Dendritic cell treated with granulocyte-macrophage colony-stimulating factor and Interleukin-4, amounts not matched to agents 40 ng/mL and 50 ng/mL, for 4 days (primary cell): Measurements from ENCODE around the gene SUN3.
A peak's percentile ranks its signal among the peaks of the same experiment; 100 is the strongest.
"Not testable (repeated sequence)": the region's sequence is repeated elsewhere in the genome, so short reads cannot be mapped to it uniquely, and the experiment has no call there.

Source experiments
- H3K27ac Mint-ChIP-seq: one replicate; pipeline ENCODE4 v1.8.0; 2022; ENCODE audit warnings: mild to moderate bottlenecking, mixed read lengths
- H3K27me3 Mint-ChIP-seq: one replicate; pipeline ENCODE4 v1.8.0; 2022; ENCODE audit warnings: mild to moderate bottlenecking, mixed read lengths
- H3K36me3 Mint-ChIP-seq: one replicate; pipeline ENCODE4 v1.8.0; 2022; ENCODE audit warnings: low read depth, mixed read lengths
- H3K4me1 Mint-ChIP-seq: one replicate; pipeline ENCODE4 v1.8.0; 2022; ENCODE audit warnings: low read depth, mixed read lengths
- H3K4me3 Mint-ChIP-seq: one replicate; pipeline ENCODE4 v1.8.0; 2022; ENCODE audit warnings: mild to moderate bottlenecking, moderate library complexity, mixed read lengths
- H3K9me3 Mint-ChIP-seq: one replicate; pipeline ENCODE4 v1.8.0; 2022; ENCODE audit warnings: mixed read lengths
- intact Hi-C: fragments of 100-400 bp; cut with micrococcal nuclease; formaldehyde crosslinking; loops from one replicate; pipeline ENCODE4 v1.15.0; 2022

SUN3 gene

GRCh38 chr7:48009257-48009656 lies 19.6 kb downstream of the SUN3 start:
- Mint-ChIP-seq H3K27ac (peak overlapping the region; percentile 52), H3K4me3 (no peak overlapping the region), H3K27me3 (no peaks in the 10 kb centered on the region), H3K4me1 (peaks cover 40% of the 10 kb centered on the region), H3K36me3 (no peaks in the 10 kb centered on the region), H3K9me3 (no peaks in the 10 kb centered on the region)
- intact Hi-C loops: loop anchor here (10.0 kb wide), 1 partner anchor 64 kb away; the partner anchor contains the start of gene PKD1L1

DNA sequence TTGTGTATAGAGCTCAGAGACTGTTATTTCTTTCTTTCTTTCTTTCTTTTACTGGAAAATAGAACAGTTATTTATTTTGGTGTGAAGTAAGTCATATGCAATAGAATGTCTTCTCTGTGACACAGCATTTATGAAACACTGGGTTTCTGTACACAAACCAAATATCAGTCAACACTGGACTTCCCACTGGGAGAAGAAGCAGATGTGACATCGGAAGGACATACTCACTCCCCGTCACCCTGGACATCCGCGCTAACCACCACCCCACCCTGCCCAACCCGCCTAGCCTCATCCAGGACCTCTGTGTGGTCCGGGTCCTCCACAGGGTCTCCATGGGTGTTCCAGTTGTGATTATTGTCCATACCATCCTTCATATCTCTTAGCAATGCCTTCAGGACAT lies 22.0 kb downstream of the SUN3 start:
- peaks cover 42% of the 10 kb centered on the region for H3K4me1 Mint-ChIP-seq
- H3K36me3 Mint-ChIP-seq: no peaks in the 10 kb centered on the region
- H3K27me3 Mint-ChIP-seq: no peaks in the 10 kb centered on the region
- H3K4me3 Mint-ChIP-seq: no peak overlapping the region
- intact Hi-C loops: loop anchor here (10.0 kb wide), 1 partner anchor 62 kb away; the partner anchor contains the start of gene PKD1L1
- H3K9me3 Mint-ChIP-seq: no peaks in the 10 kb centered on the region
- no peak overlapping the region for H3K27ac Mint-ChIP-seq

DNA sequence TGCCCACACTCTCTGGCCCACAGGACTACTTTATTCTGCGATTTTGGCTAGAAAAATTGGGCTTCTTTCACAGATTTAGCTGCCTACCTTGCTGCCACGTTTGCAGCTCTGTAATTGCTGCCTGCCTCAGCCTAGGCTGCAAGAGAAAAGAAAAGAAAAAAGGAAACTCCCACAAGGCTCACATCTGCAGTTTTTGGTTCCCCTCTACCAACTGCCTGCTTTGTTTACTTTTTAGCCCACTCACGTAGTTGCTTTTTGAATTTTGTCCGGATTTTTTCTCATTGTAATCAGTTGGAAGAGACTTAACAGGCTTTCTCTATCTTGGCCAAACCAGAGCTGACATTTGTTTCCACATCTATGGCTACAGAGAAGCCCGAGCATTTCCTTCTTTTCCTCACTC lies 24.3 kb downstream of the SUN3 start:
- Mint-ChIP-seq H3K27ac (peak overlapping the region; percentile 48), H3K27me3 (no peaks in the 10 kb centered on the region), H3K4me3 (peak overlapping the region; percentile 46), H3K4me1 (peaks cover 21% of the 10 kb centered on the region), H3K9me3 (no peaks in the 10 kb centered on the region), H3K36me3 (no peaks in the 10 kb centered on the region)
- intact Hi-C loops: loop anchor here (10.0 kb wide), 1 partner anchor 60 kb away; the partner anchor contains the start of gene PKD1L1

- peaks cover 15% of the 10 kb centered on the region for H3K4me1 Mint-ChIP-seq
- H3K9me3 Mint-ChIP-seq: no peaks in the 10 kb centered on the region
- intact Hi-C loops: loop anchor here (10.0 kb wide), 1 partner anchor 59 kb away; the partner anchor contains the start of gene PKD1L1
- H3K4me3 Mint-ChIP-seq: no peak overlapping the region
- H3K27ac Mint-ChIP-seq: peak overlapping the region; percentile 48
- H3K36me3 Mint-ChIP-seq: no peaks in the 10 kb centered on the region
- H3K27me3 Mint-ChIP-seq: no peaks in the 10 kb centered on the region
These were observed 24.9 kb downstream of the SUN3 start for GRCh38 chr7:48004032-48004431.

- peaks cover 13% of the 10 kb centered on the region for H3K4me1 Mint-ChIP-seq
- not testable (repeated sequence) for H3K36me3 Mint-ChIP-seq, H3K27me3 Mint-ChIP-seq, H3K9me3 Mint-ChIP-seq, H3K27ac Mint-ChIP-seq, H3K4me3 Mint-ChIP-seq
- intact Hi-C loops: loop anchor here (10.0 kb wide), 1 partner anchor 55 kb away; the partner anchor contains the start of gene PKD1L1
These were observed 28.7 kb downstream of the SUN3 start for GRCh38 chr7:48000164-48000563.

DNA sequence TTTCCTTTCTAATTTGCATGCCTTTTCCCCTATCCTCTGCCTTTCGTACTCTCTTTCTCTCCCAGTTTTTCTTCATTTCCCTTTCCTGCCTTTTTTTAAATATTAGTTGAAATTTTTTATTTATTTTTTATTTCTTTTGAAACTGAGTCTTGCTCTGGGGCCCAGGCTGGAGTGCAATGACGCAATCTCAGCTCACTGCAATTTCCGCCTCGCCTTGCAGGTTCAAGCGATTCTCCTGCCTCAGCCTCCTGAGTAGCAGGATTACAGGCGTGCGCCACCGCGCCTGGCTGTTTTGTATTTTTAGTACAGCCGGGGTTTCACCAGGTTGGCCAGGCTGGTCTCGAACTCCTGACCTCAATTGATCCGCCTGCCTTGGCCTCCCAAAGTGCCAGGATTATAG lies 29.5 kb downstream of the SUN3 start:
- Mint-ChIP-seq H3K36me3 (no peaks in the 10 kb centered on the region), H3K4me1 (peaks cover 6% of the 10 kb centered on the region), H3K4me3 (no peak overlapping the region), H3K27me3 (no peaks in the 10 kb centered on the region), H3K27ac (no peak overlapping the region), H3K9me3 (peaks cover 10% of the 10 kb centered on the region)
- intact Hi-C loops: no loop called here

- Mint-ChIP-seq H3K27me3 (no peaks in the 10 kb centered on the region), H3K27ac (peak overlapping the region; percentile 85), H3K9me3 (peaks cover 11% of the 10 kb centered on the region), H3K4me1 (peaks cover 27% of the 10 kb centered on the region), H3K4me3 (peak overlapping the region; percentile 89), H3K36me3 (no peaks in the 10 kb centered on the region)
- intact Hi-C loops: loop anchor here (5.0 kb wide), 1 partner anchor 95 kb away; the partner anchor contains the start of gene UPP1
These were observed 36.5 kb downstream of the SUN3 start for GRCh38 chr7:47992446-47992845.

- Mint-ChIP-seq H3K4me1 (peaks cover 27% of the 10 kb centered on the region), H3K36me3 (no peaks in the 10 kb centered on the region), H3K9me3 (peaks cover 11% of the 10 kb centered on the region), H3K27me3 (no peaks in the 10 kb centered on the region), H3K4me3 (peak overlapping the region; percentile 89), H3K27ac (peak overlapping the region; percentile 85)
- intact Hi-C loops: loop anchor here (1.0 to 5.0 kb wide), 3 partner anchors 95 to 163 kb away; partner anchors contain the start of gene UPP1
These were observed 37.1 kb downstream of the SUN3 start for GRCh38 chr7:47991741-47992311.

- Mint-ChIP-seq H3K27me3 (no peaks in the 10 kb centered on the region), H3K4me1 (peaks cover 27% of the 10 kb centered on the region), H3K27ac (peak overlapping the region; percentile 85), H3K9me3 (peaks cover 11% of the 10 kb centered on the region), H3K36me3 (no peaks in the 10 kb centered on the region), H3K4me3 (peak overlapping the region; percentile 89)
- intact Hi-C loops: loop anchor here (1.0 to 5.0 kb wide), 3 partner anchors 96 to 164 kb away; partner anchors contain the start of gene UPP1
These were observed 37.6 kb downstream of the SUN3 start for GRCh38 chr7:47991270-47991669.

GRCh38 chr7:47990592-47990991 lies 38.3 kb downstream of the SUN3 start:
- Mint-ChIP-seq H3K4me1 (peaks cover 27% of the 10 kb centered on the region), H3K27ac (no peak overlapping the region), H3K27me3 (no peaks in the 10 kb centered on the region), H3K36me3 (no peaks in the 10 kb centered on the region), H3K9me3 (peaks cover 11% of the 10 kb centered on the region), H3K4me3 (no peak overlapping the region)
- intact Hi-C loops: loop anchor here (2.0 to 5.0 kb wide), 2 partner anchors 97 to 164 kb away; partner anchors contain the start of gene UPP1

DNA sequence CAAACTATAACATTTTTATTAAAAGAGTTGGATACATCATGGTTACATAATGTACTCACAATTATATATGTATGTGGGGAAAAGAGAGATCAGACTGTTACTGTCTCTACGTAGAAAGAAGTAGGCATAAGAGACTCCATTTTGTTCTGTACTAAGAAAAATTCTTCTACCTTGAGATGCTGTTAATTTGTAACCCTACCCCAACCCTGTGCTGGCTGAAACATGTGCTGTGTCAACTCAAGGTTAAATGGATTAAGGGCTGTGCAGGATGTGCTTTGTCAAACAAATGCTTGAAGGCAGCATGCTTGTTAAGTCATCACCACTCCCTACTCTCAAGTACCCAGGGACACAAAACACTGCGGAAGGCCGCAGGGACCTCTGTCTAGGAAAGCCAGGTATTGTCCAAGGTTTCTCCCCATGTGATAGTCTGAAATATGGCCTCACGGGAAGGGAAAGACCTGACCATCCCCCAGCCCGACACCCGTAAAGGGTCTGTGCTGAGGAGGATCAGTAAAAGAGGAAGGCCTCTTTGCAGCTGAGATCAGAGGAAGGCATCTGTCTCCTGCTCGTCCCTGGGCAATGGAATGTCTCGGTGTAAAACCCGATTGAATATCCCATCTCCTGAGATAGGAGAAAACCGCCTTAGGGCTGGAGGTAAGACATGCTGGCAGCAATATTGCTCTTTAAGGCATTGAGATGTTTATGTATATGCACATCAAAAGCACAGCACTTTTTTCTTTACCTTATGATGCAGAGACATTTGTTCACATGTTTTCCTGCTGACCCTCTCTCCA lies 39.1 kb downstream of the SUN3 start:
- not testable (repeated sequence) for H3K27me3 Mint-ChIP-seq, H3K36me3 Mint-ChIP-seq, H3K9me3 Mint-ChIP-seq, H3K4me3 Mint-ChIP-seq, H3K27ac Mint-ChIP-seq
- peaks cover 27% of the 10 kb centered on the region for H3K4me1 Mint-ChIP-seq
- intact Hi-C loops: loop anchor here (2.0 to 5.0 kb wide), 2 partner anchors 97 to 165 kb away; partner anchors contain the start of gene UPP1

GRCh38 chr7:47988496-47989386 lies 40.2 kb downstream of the SUN3 start:
- H3K4me1 Mint-ChIP-seq: peaks cover 27% of the 10 kb centered on the region
- H3K9me3 Mint-ChIP-seq: no peaks in the 10 kb centered on the region
- H3K36me3 Mint-ChIP-seq: no peaks in the 10 kb centered on the region
- H3K27me3 Mint-ChIP-seq: no peaks in the 10 kb centered on the region
- no peak overlapping the region for H3K4me3 Mint-ChIP-seq
- intact Hi-C loops: no loop called here
- no peak overlapping the region for H3K27ac Mint-ChIP-seq

- H3K27me3 Mint-ChIP-seq: no peaks in the 10 kb centered on the region
- peaks cover 20% of the 10 kb centered on the region for H3K36me3 Mint-ChIP-seq
- H3K4me3 Mint-ChIP-seq: no peak overlapping the region
- no peak overlapping the region for H3K27ac Mint-ChIP-seq
- no peaks in the 10 kb centered on the region for H3K9me3 Mint-ChIP-seq
- intact Hi-C loops: no loop called here
- peaks cover 10% of the 10 kb centered on the region for H3K4me1 Mint-ChIP-seq
These were observed 46.3 kb downstream of the SUN3 start for GRCh38 chr7:47982610-47983009.
